Measurements from ENCODE around the gene GEMIN7. TPM values are rescaled to one million over a fixed set of nuclear protein-coding genes. Genes with fewer than 3 reads are reported as not detected.

The GEMIN7 gene
- total RNA-seq, 1 donor, result 14.8 TPM

GRCh38 chr19:45135176-45135885 lies 56.3 kb downstream of the GEMIN7 start:
- Histone ChIP-seq H3K27ac (ENCODE audit: low read depth, low read length) (no peak overlapping the region), H3K36me3 (ENCODE audit: insufficient read depth, low read length) (no peaks in the 10 kb centered on the region), H3K4me3 (ENCODE audit: insufficient read depth, low read length) (no peak overlapping the region), H3K4me1 (ENCODE audit: insufficient read depth, low read length) (peaks cover 3% of the 10 kb centered on the region), H4K20me1 (ENCODE audit: insufficient read depth, low read length) (peaks cover 42% of the 10 kb centered on the region), H2AFZ (ENCODE audit: low read length) (no peak overlapping the region), H3K27me3 (ENCODE audit: insufficient read depth, low read length) (no peaks in the 10 kb centered on the region), H3K79me2 (ENCODE audit: insufficient read depth, low read length) (peaks cover 86% of the 10 kb centered on the region), H3K9me3 (ENCODE audit: low read depth, low read length) (no peaks in the 10 kb centered on the region), H3K4me2 (ENCODE audit: insufficient read depth, low read length) (no peak overlapping the region)
- no peak for TF ChIP-seq CTCF (IDR thresholded peaks at IDR 0.05; ENCODE audit: extremely low read depth, low read depth, low read length)
- peak; percentile 58 for DNase-seq (ENCODE audit: insufficient read length, low spot score, missing footprints)

GRCh38 chr19:45136507-45137178 lies 57.6 kb downstream of the GEMIN7 start:
- no peak overlapping the region for H3K27ac ChIP-seq (ENCODE audit: low read depth, low read length)
- no peak overlapping the region for H3K4me2 ChIP-seq (ENCODE audit: insufficient read depth, low read length)
- H3K27me3 ChIP-seq (ENCODE audit: insufficient read depth, low read length), result no peaks in the 10 kb centered on the region
- no peaks in the 10 kb centered on the region for H3K4me1 ChIP-seq (ENCODE audit: insufficient read depth, low read length)
- peaks cover 74% of the 10 kb centered on the region for H3K79me2 ChIP-seq (ENCODE audit: insufficient read depth, low read length)
- no peaks in the 10 kb centered on the region for H3K9me3 ChIP-seq (ENCODE audit: low read depth, low read length)
- peaks cover 29% of the 10 kb centered on the region for H4K20me1 ChIP-seq (ENCODE audit: insufficient read depth, low read length)
- no peak for TF ChIP-seq CTCF (IDR thresholded peaks at IDR 0.05; ENCODE audit: extremely low read depth, low read depth, low read length)
- H2AFZ ChIP-seq (ENCODE audit: low read length), result no peak overlapping the region
- DNase-seq (ENCODE audit: insufficient read length, low spot score, missing footprints), result peak; percentile 69
- no peaks in the 10 kb centered on the region for H3K36me3 ChIP-seq (ENCODE audit: insufficient read depth, low read length)
- H3K4me3 ChIP-seq (ENCODE audit: insufficient read depth, low read length), result no peak overlapping the region

- no peak overlapping the region for H3K4me3 ChIP-seq (ENCODE audit: insufficient read depth, low read length)
- H2AFZ ChIP-seq (ENCODE audit: low read length), result no peak overlapping the region
Observed at GRCh38 chr19:45137179-45137761, 58.2 kb downstream of the GEMIN7 start.

More at GRCh38 chr19:45137179-45137761, 58.2 kb downstream of the GEMIN7 start:
- H4K20me1 ChIP-seq (ENCODE audit: insufficient read depth, low read length), result peaks cover 23% of the 10 kb centered on the region
- no peaks in the 10 kb centered on the region for H3K4me1 ChIP-seq (ENCODE audit: insufficient read depth, low read length)
- H3K79me2 ChIP-seq (ENCODE audit: insufficient read depth, low read length), result peaks cover 68% of the 10 kb centered on the region
- no peak overlapping the region for H3K27ac ChIP-seq (ENCODE audit: low read depth, low read length)
- no peaks in the 10 kb centered on the region for H3K27me3 ChIP-seq (ENCODE audit: insufficient read depth, low read length)
- H3K9me3 ChIP-seq (ENCODE audit: low read depth, low read length), result no peaks in the 10 kb centered on the region
- DNase-seq (ENCODE audit: insufficient read length, low spot score, missing footprints), result peak; percentile 82
- no peaks in the 10 kb centered on the region for H3K36me3 ChIP-seq (ENCODE audit: insufficient read depth, low read length)
- TF ChIP-seq CTCF (IDR thresholded peaks at IDR 0.05; ENCODE audit: extremely low read depth, low read depth, low read length), result no peak
- no peak overlapping the region for H3K4me2 ChIP-seq (ENCODE audit: insufficient read depth, low read length)

All from osteoblast (primary cell).